ENCODE results near the gene SLC25A23.

DNA sequence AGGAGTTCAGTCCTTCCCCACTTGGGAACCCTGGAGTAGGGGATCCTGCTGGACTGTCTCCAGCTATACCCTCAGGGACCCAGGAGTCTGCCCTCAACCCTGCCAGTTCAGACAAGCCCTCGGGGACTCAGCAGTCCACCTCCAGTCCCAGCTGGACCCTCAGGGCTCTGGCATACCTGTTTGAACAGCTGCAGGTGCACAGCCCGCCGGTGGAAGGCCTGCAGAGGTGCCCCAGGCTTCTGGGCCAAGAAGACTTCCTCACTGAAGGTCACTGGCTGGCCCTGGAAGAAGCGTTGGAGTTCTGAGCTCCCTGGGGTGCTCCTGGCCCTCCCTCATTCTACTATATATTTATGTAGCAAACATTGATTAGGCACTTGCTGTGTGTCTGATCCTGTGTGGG, 13.1 kb upstream of the SLC25A23 start:
- TF ChIP-seq, protein P1, sequence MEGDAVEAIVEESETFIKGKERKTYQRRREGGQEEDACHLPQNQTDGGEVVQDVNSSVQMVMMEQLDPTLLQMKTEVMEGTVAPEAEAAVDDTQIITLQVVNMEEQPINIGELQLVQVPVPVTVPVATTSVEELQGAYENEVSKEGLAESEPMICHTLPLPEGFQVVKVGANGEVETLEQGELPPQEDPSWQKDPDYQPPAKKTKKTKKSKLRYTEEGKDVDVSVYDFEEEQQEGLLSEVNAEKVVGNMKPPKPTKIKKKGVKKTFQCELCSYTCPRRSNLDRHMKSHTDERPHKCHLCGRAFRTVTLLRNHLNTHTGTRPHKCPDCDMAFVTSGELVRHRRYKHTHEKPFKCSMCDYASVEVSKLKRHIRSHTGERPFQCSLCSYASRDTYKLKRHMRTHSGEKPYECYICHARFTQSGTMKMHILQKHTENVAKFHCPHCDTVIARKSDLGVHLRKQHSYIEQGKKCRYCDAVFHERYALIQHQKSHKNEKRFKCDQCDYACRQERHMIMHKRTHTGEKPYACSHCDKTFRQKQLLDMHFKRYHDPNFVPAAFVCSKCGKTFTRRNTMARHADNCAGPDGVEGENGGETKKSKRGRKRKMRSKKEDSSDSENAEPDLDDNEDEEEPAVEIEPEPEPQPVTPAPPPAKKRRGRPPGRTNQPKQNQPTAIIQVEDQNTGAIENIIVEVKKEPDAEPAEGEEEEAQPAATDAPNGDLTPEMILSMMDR (IDR thresholded peaks at IDR 0.05; ENCODE audit: low read depth, low read length, missing input control): no peak
- TF ChIP-seq SP1 (IDR thresholded peaks at IDR 0.05): no peak
- TF ChIP-seq TAF1 (conservative IDR thresholded peaks at IDR 0.05): no peak
- TF ChIP-seq, protein P2, sequence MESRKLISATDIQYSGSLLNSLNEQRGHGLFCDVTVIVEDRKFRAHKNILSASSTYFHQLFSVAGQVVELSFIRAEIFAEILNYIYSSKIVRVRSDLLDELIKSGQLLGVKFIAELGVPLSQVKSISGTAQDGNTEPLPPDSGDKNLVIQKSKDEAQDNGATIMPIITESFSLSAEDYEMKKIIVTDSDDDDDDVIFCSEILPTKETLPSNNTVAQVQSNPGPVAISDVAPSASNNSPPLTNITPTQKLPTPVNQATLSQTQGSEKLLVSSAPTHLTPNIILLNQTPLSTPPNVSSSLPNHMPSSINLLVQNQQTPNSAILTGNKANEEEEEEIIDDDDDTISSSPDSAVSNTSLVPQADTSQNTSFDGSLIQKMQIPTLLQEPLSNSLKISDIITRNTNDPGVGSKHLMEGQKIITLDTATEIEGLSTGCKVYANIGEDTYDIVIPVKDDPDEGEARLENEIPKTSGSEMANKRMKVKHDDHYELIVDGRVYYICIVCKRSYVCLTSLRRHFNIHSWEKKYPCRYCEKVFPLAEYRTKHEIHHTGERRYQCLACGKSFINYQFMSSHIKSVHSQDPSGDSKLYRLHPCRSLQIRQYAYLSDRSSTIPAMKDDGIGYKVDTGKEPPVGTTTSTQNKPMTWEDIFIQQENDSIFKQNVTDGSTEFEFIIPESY (IDR thresholded peaks at IDR 0.05): no peak
- no peak for TF ChIP-seq JUND (IDR thresholded peaks at IDR 0.05)
- TF ChIP-seq, protein P3, sequence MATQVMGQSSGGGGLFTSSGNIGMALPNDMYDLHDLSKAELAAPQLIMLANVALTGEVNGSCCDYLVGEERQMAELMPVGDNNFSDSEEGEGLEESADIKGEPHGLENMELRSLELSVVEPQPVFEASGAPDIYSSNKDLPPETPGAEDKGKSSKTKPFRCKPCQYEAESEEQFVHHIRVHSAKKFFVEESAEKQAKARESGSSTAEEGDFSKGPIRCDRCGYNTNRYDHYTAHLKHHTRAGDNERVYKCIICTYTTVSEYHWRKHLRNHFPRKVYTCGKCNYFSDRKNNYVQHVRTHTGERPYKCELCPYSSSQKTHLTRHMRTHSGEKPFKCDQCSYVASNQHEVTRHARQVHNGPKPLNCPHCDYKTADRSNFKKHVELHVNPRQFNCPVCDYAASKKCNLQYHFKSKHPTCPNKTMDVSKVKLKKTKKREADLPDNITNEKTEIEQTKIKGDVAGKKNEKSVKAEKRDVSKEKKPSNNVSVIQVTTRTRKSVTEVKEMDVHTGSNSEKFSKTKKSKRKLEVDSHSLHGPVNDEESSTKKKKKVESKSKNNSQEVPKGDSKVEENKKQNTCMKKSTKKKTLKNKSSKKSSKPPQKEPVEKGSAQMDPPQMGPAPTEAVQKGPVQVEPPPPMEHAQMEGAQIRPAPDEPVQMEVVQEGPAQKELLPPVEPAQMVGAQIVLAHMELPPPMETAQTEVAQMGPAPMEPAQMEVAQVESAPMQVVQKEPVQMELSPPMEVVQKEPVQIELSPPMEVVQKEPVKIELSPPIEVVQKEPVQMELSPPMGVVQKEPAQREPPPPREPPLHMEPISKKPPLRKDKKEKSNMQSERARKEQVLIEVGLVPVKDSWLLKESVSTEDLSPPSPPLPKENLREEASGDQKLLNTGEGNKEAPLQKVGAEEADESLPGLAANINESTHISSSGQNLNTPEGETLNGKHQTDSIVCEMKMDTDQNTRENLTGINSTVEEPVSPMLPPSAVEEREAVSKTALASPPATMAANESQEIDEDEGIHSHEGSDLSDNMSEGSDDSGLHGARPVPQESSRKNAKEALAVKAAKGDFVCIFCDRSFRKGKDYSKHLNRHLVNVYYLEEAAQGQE (IDR thresholded peaks at IDR 0.05): no peak
- TF ChIP-seq, protein P4, sequence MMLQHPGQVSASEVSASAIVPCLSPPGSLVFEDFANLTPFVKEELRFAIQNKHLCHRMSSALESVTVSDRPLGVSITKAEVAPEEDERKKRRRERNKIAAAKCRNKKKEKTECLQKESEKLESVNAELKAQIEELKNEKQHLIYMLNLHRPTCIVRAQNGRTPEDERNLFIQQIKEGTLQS (IDR thresholded peaks at IDR 0.05): no peak
- TF ChIP-seq, protein P5, sequence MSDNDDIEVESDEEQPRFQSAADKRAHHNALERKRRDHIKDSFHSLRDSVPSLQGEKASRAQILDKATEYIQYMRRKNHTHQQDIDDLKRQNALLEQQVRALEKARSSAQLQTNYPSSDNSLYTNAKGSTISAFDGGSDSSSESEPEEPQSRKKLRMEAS (IDR thresholded peaks at IDR 0.05): no peak
- no peak for TF ChIP-seq RAD21 (IDR thresholded peaks at IDR 0.05)
